ENCODE measurements around the gene RGS5.

The RGS5 gene

DNA sequence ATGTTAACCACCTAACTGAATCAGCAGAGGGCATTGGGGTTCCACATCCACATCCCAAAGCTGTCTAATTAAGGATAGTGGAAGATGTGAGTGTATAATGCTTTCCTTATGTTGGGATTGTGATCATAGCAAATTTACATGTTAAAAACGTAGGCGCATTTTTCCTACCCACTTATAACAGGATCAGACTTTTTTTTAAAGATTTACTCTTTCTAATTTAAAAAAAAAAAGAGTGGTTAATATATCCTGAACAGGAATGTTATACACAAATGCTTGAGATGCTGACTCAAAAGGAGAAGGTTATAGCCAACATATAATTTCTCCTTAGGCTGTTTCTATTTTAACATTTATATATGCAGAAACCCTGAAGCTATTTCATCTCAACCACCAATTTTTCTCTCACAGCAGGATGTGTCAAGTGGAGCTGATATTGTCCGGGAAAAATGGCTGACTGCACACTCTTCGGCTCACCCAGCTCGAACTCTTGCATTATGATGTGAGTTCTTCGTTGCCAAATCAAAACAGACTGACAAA is 40.3 kb downstream of the RGS5 start:
- Histone ChIP-seq H3K4me3 (ENCODE audit: low read depth in 1 of 2, low read length in 1 of 2) (no peak overlapping the region), H3K27me3 (no peaks in the 10 kb centered on the region), H3K4me1 (ENCODE audit: control insufficient read depth in 1 of 2, insufficient read depth in 1 of 2, low read depth in 1 of 2, low read length in 1 of 2) (no peaks in the 10 kb centered on the region), H3K9me3 (no peaks in the 10 kb centered on the region), H3K27ac (no peak overlapping the region), H3K36me3 (no peaks in the 10 kb centered on the region)
- no peak for TF ChIP-seq CTCF (IDR thresholded peaks at IDR 0.05)

DNA sequence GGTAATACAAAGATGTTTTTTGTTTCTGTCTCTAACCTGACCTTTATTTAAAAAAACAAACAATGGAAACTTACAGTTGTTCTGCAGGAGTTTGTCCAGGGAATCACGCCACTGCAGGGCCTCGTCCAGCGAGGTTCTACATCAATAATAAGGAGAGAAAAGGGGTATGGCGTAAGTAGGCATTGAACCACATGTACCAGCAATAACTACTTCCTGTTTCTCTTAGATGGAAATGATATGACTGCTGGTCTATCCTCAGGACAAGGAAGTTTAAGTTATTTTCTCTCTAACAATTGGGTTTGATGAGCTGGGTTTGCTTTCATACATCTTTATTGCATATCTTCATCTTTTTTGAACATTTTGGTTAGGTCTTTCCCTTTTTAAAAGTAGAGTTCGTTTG is 40.9 kb downstream of the RGS5 start:
- H3K36me3 ChIP-seq, result no peaks in the 10 kb centered on the region
- no peak overlapping the region for H3K27ac ChIP-seq
- H3K9me3 ChIP-seq, result no peaks in the 10 kb centered on the region
- H3K27me3 ChIP-seq, result no peaks in the 10 kb centered on the region
- TF ChIP-seq CTCF (IDR thresholded peaks at IDR 0.05), result no peak
- H3K4me1 ChIP-seq (ENCODE audit: control insufficient read depth in 1 of 2, insufficient read depth in 1 of 2, low read depth in 1 of 2, low read length in 1 of 2), result no peaks in the 10 kb centered on the region
- H3K4me3 ChIP-seq (ENCODE audit: low read depth in 1 of 2, low read length in 1 of 2), result no peak overlapping the region

- no peak overlapping the region for H3K4me3 ChIP-seq (ENCODE audit: low read depth in 1 of 2, low read length in 1 of 2)
- no peaks in the 10 kb centered on the region for H3K4me1 ChIP-seq (ENCODE audit: control insufficient read depth in 1 of 2, insufficient read depth in 1 of 2, low read depth in 1 of 2, low read length in 1 of 2)
- no peaks in the 10 kb centered on the region for H3K36me3 ChIP-seq
- H3K27me3 ChIP-seq, result no peaks in the 10 kb centered on the region
- H3K9me3 ChIP-seq, result no peaks in the 10 kb centered on the region
- no peak overlapping the region for H3K27ac ChIP-seq
- no peak for TF ChIP-seq CTCF (IDR thresholded peaks at IDR 0.05)
Measured at GRCh38 chr1:163161337-163161736, 41.4 kb downstream of the RGS5 start.

DNA sequence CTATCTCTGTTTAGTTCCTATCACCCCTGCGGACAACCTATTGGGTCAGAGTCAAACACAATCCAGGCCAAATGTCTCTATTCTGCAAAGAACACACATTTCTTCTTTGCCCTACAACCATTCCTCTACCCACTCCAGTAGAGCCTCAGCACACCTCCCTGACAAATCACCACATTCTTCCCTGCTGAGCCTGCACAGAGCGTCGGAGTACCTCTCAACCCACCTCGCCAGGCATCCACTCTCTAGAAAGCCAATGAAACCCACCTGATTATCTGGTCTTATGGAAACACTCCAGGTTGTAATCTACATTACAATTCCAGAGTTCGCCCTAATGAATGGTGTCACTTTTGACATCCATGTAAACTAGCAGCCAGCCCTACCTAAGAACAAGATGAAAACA is 47.1 kb downstream of the RGS5 start:
- H3K9me3 ChIP-seq, result no peaks in the 10 kb centered on the region
- H3K4me1 ChIP-seq (ENCODE audit: control insufficient read depth in 1 of 2, insufficient read depth in 1 of 2, low read depth in 1 of 2, low read length in 1 of 2), result no peaks in the 10 kb centered on the region
- H3K27me3 ChIP-seq, result no peaks in the 10 kb centered on the region
- H3K27ac ChIP-seq, result no peak overlapping the region
- no peak overlapping the region for H3K4me3 ChIP-seq (ENCODE audit: low read depth in 1 of 2, low read length in 1 of 2)
- no peak for TF ChIP-seq CTCF (IDR thresholded peaks at IDR 0.05)
- H3K36me3 ChIP-seq, result no peaks in the 10 kb centered on the region

DNA sequence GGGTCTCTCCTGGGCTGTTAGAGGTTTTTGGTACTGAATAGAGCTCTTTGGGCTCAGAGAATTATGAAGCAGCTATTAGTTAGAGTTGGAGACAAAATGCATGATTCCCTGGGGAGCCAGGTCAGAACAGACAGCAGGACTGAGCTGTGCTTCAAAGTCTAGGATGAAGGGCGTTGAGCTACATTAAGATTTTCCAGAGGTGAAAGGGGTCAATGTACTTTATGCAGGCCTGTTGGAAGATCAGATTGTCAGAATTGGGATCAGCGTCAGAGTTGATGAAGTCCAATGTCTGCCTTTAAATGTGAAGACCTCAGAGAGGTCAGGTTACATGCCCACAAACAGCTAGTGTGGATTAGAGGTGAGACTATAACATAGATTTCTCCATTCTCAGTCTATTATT is 53.8 kb downstream of the RGS5 start:
- no peaks in the 10 kb centered on the region for H3K27me3 ChIP-seq
- H3K27ac ChIP-seq, result no peak overlapping the region
- no peaks in the 10 kb centered on the region for H3K4me1 ChIP-seq (ENCODE audit: control insufficient read depth in 1 of 2, insufficient read depth in 1 of 2, low read depth in 1 of 2, low read length in 1 of 2)
- H3K36me3 ChIP-seq, result no peaks in the 10 kb centered on the region
- no peak for TF ChIP-seq CTCF (IDR thresholded peaks at IDR 0.05)
- no peaks in the 10 kb centered on the region for H3K9me3 ChIP-seq
- no peak overlapping the region for H3K4me3 ChIP-seq (ENCODE audit: low read depth in 1 of 2, low read length in 1 of 2)

GRCh38 chr1:163147019-163147418 is 55.7 kb downstream of the RGS5 start:
- no peaks in the 10 kb centered on the region for H3K36me3 ChIP-seq
- H3K27me3 ChIP-seq, result no peaks in the 10 kb centered on the region
- no peaks in the 10 kb centered on the region for H3K9me3 ChIP-seq
- no peak overlapping the region for H3K27ac ChIP-seq
- no peaks in the 10 kb centered on the region for H3K4me1 ChIP-seq (ENCODE audit: control insufficient read depth in 1 of 2, insufficient read depth in 1 of 2, low read depth in 1 of 2, low read length in 1 of 2)
- no peak for TF ChIP-seq CTCF (IDR thresholded peaks at IDR 0.05)
- H3K4me3 ChIP-seq (ENCODE audit: low read depth in 1 of 2, low read length in 1 of 2), result no peak overlapping the region
